ENCODE data around the gene MYO1B.
A peak's percentile ranks its signal among the peaks of the same experiment; 100 is the strongest.

The MYO1B gene

GRCh38 chr2:191365089-191365488 lies 119.9 kb downstream of the MYO1B start:
- no peak for DNase-seq (ENCODE audit: low spot score)
- H3K27me3 Mint-ChIP-seq (ENCODE audit: low read depth), result no peaks in the 10 kb centered on the region
- H3K9me3 Mint-ChIP-seq, result no peaks in the 10 kb centered on the region
- no peaks in the 10 kb centered on the region for H3K36me3 Mint-ChIP-seq (ENCODE audit: low read depth)
- no peak overlapping the region for H3K27ac Mint-ChIP-seq
- no peaks in the 10 kb centered on the region for H3K4me1 Mint-ChIP-seq (ENCODE audit: low read depth)
- H3K4me3 Mint-ChIP-seq, result no peak overlapping the region

- Mint-ChIP-seq H3K27me3 (ENCODE audit: low read depth) (no peaks in the 10 kb centered on the region), H3K36me3 (ENCODE audit: low read depth) (no peaks in the 10 kb centered on the region), H3K4me1 (ENCODE audit: low read depth) (no peaks in the 10 kb centered on the region), H3K9me3 (no peaks in the 10 kb centered on the region), H3K27ac (no peak overlapping the region), H3K4me3 (no peak overlapping the region)
- DNase-seq (ENCODE audit: low spot score), result no peak
Measured at GRCh38 chr2:191366199-191366598, 121.0 kb downstream of the MYO1B start.

GRCh38 chr2:191369034-191369433 lies 123.8 kb downstream of the MYO1B start:
- no peaks in the 10 kb centered on the region for H3K27me3 Mint-ChIP-seq (ENCODE audit: low read depth)
- H3K36me3 Mint-ChIP-seq (ENCODE audit: low read depth), result no peaks in the 10 kb centered on the region
- H3K4me1 Mint-ChIP-seq (ENCODE audit: low read depth), result no peaks in the 10 kb centered on the region
- H3K27ac Mint-ChIP-seq, result no peak overlapping the region
- H3K4me3 Mint-ChIP-seq, result no peak overlapping the region
- no peaks in the 10 kb centered on the region for H3K9me3 Mint-ChIP-seq
- DNase-seq (ENCODE audit: low spot score), result no peak

- DNase-seq (ENCODE audit: low spot score), result no peak
- Mint-ChIP-seq H3K36me3 (ENCODE audit: low read depth) (no peaks in the 10 kb centered on the region), H3K27ac (no peak overlapping the region), H3K4me3 (no peak overlapping the region), H3K27me3 (ENCODE audit: low read depth) (no peaks in the 10 kb centered on the region), H3K9me3 (no peaks in the 10 kb centered on the region), H3K4me1 (ENCODE audit: low read depth) (peaks cover 3% of the 10 kb centered on the region)
Measured at GRCh38 chr2:191374366-191374765, 129.2 kb downstream of the MYO1B start.

- peaks cover 3% of the 10 kb centered on the region for H3K4me1 Mint-ChIP-seq (ENCODE audit: low read depth)
- H3K9me3 Mint-ChIP-seq, result no peaks in the 10 kb centered on the region
- H3K36me3 Mint-ChIP-seq (ENCODE audit: low read depth), result no peaks in the 10 kb centered on the region
- no peak for DNase-seq (ENCODE audit: low spot score)
- no peaks in the 10 kb centered on the region for H3K27me3 Mint-ChIP-seq (ENCODE audit: low read depth)
- no peak overlapping the region for H3K27ac Mint-ChIP-seq
- no peak overlapping the region for H3K4me3 Mint-ChIP-seq
Measured at GRCh38 chr2:191374939-191375338, 129.7 kb downstream of the MYO1B start.

GRCh38 chr2:191376981-191377629 lies 131.9 kb downstream of the MYO1B start:
- Mint-ChIP-seq H3K36me3 (ENCODE audit: low read depth) (no peaks in the 10 kb centered on the region), H3K4me3 (no peak overlapping the region), H3K27me3 (ENCODE audit: low read depth) (no peaks in the 10 kb centered on the region), H3K9me3 (no peaks in the 10 kb centered on the region), H3K27ac (no peak overlapping the region), H3K4me1 (ENCODE audit: low read depth) (peaks cover 3% of the 10 kb centered on the region)
- peak; percentile 28 for DNase-seq (ENCODE audit: low spot score)

GRCh38 chr2:191379375-191379774 lies 134.2 kb downstream of the MYO1B start:
- H3K9me3 Mint-ChIP-seq, result no peaks in the 10 kb centered on the region
- no peaks in the 10 kb centered on the region for H3K27me3 Mint-ChIP-seq (ENCODE audit: low read depth)
- H3K4me1 Mint-ChIP-seq (ENCODE audit: low read depth), result peaks cover 3% of the 10 kb centered on the region

GRCh38 chr2:191382801-191383200 lies 137.6 kb downstream of the MYO1B start:
- Mint-ChIP-seq H3K36me3 (ENCODE audit: low read depth) (no peaks in the 10 kb centered on the region), H3K27ac (no peak overlapping the region), H3K27me3 (ENCODE audit: low read depth) (no peaks in the 10 kb centered on the region), H3K4me1 (ENCODE audit: low read depth) (no peaks in the 10 kb centered on the region), H3K4me3 (no peak overlapping the region), H3K9me3 (no peaks in the 10 kb centered on the region)
- no peak for DNase-seq (ENCODE audit: low spot score)

More at GRCh38 chr2:191379375-191379774, 134.2 kb downstream of the MYO1B start:
- Mint-ChIP-seq H3K27ac (no peak overlapping the region), H3K4me3 (no peak overlapping the region), H3K36me3 (ENCODE audit: low read depth) (no peaks in the 10 kb centered on the region)
- DNase-seq (ENCODE audit: low spot score), result no peak

- no peaks in the 10 kb centered on the region for H3K36me3 Mint-ChIP-seq (ENCODE audit: low read depth)
- no peaks in the 10 kb centered on the region for H3K9me3 Mint-ChIP-seq
- H3K27me3 Mint-ChIP-seq (ENCODE audit: low read depth), result no peaks in the 10 kb centered on the region
- no peak overlapping the region for H3K27ac Mint-ChIP-seq
- no peak for DNase-seq (ENCODE audit: low spot score)
- H3K4me3 Mint-ChIP-seq, result no peak overlapping the region
- H3K4me1 Mint-ChIP-seq (ENCODE audit: low read depth), result no peaks in the 10 kb centered on the region
Measured at GRCh38 chr2:191383486-191383885, 138.3 kb downstream of the MYO1B start.

GRCh38 chr2:191384829-191385228 lies 139.6 kb downstream of the MYO1B start:
- no peaks in the 10 kb centered on the region for H3K27me3 Mint-ChIP-seq (ENCODE audit: low read depth)
- H3K4me3 Mint-ChIP-seq, result no peak overlapping the region
- DNase-seq (ENCODE audit: low spot score), result no peak
- no peak overlapping the region for H3K27ac Mint-ChIP-seq
- H3K36me3 Mint-ChIP-seq (ENCODE audit: low read depth), result no peaks in the 10 kb centered on the region
- no peaks in the 10 kb centered on the region for H3K9me3 Mint-ChIP-seq
- peaks cover 3% of the 10 kb centered on the region for H3K4me1 Mint-ChIP-seq (ENCODE audit: low read depth)

GRCh38 chr2:191385416-191386160 lies 140.4 kb downstream of the MYO1B start:
- Mint-ChIP-seq H3K27ac (no peak overlapping the region), H3K4me3 (no peak overlapping the region), H3K9me3 (no peaks in the 10 kb centered on the region), H3K36me3 (ENCODE audit: low read depth) (no peaks in the 10 kb centered on the region), H3K27me3 (ENCODE audit: low read depth) (no peaks in the 10 kb centered on the region), H3K4me1 (ENCODE audit: low read depth) (peaks cover 3% of the 10 kb centered on the region)
- no peak for DNase-seq (ENCODE audit: low spot score)

GRCh38 chr2:191386938-191387536 lies 141.8 kb downstream of the MYO1B start:
- Mint-ChIP-seq H3K36me3 (ENCODE audit: low read depth) (no peaks in the 10 kb centered on the region), H3K9me3 (no peaks in the 10 kb centered on the region), H3K27ac (no peak overlapping the region), H3K4me3 (no peak overlapping the region), H3K4me1 (ENCODE audit: low read depth) (peaks cover 3% of the 10 kb centered on the region), H3K27me3 (ENCODE audit: low read depth) (no peaks in the 10 kb centered on the region)
- no peak for DNase-seq (ENCODE audit: low spot score)

- Mint-ChIP-seq H3K36me3 (ENCODE audit: low read depth) (no peaks in the 10 kb centered on the region), H3K27me3 (ENCODE audit: low read depth) (no peaks in the 10 kb centered on the region)
Measured at GRCh38 chr2:191389288-191389687, 144.1 kb downstream of the MYO1B start.

GRCh38 chr2:191391171-191391570 lies 146.0 kb downstream of the MYO1B start:
- no peak overlapping the region for H3K4me3 Mint-ChIP-seq
- no peak overlapping the region for H3K27ac Mint-ChIP-seq
- H3K9me3 Mint-ChIP-seq, result no peaks in the 10 kb centered on the region
- no peaks in the 10 kb centered on the region for H3K27me3 Mint-ChIP-seq (ENCODE audit: low read depth)
- no peaks in the 10 kb centered on the region for H3K36me3 Mint-ChIP-seq (ENCODE audit: low read depth)
- peaks cover 3% of the 10 kb centered on the region for H3K4me1 Mint-ChIP-seq (ENCODE audit: low read depth)
- DNase-seq (ENCODE audit: low spot score), result no peak

More at GRCh38 chr2:191389288-191389687, 144.1 kb downstream of the MYO1B start:
- no peak for DNase-seq (ENCODE audit: low spot score)
- H3K9me3 Mint-ChIP-seq, result no peaks in the 10 kb centered on the region
- no peak overlapping the region for H3K4me3 Mint-ChIP-seq
- peaks cover 3% of the 10 kb centered on the region for H3K4me1 Mint-ChIP-seq (ENCODE audit: low read depth)
- no peak overlapping the region for H3K27ac Mint-ChIP-seq
